ENCODE results near the gene INSYN2B.

The INSYN2B gene

DNA sequence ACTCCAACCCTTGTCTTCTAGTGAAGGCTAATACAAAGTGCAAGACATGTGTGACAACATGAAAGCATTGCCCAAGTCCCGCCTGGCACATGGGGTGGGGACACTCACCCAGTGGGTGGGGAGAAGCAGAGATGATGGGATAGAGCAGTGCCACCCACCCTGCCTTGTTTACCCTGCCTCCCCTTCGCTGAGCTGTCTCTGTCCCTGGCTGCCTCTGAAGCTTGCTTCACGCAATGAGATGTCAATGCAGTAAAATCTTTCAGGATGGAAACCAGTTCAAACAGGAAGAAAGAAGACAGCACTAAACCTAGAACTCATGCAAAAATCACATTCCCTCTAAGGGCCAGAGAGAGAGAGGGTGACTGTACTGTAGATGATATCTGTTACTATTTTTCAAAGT lies 148.0 kb downstream of the INSYN2B start:
- no peak overlapping the region for H3K4me3 ChIP-seq (ENCODE audit: low read depth, low read length)
- no peak for TF ChIP-seq CTCF (IDR thresholded peaks at IDR 0.05; ENCODE audit: insufficient read depth, low read length, missing control alignments)
- POLR2A ChIA-PET = no interaction called here
- no peak for DNase-seq (ENCODE audit: low read depth, low spot score)
- CTCF ChIA-PET = no interaction called here

- no peak for TF ChIP-seq CTCF (IDR thresholded peaks at IDR 0.05; ENCODE audit: insufficient read depth, low read length, missing control alignments)
- ChIA-PET CTCF (no interaction called here), POLR2A (no interaction called here)
- DNase-seq (ENCODE audit: low read depth, low spot score) = no peak
- H3K4me3 ChIP-seq (ENCODE audit: low read depth, low read length) = no peak overlapping the region
Measured at GRCh38 chr5:169831331-169831730, 149.0 kb downstream of the INSYN2B start.

DNA sequence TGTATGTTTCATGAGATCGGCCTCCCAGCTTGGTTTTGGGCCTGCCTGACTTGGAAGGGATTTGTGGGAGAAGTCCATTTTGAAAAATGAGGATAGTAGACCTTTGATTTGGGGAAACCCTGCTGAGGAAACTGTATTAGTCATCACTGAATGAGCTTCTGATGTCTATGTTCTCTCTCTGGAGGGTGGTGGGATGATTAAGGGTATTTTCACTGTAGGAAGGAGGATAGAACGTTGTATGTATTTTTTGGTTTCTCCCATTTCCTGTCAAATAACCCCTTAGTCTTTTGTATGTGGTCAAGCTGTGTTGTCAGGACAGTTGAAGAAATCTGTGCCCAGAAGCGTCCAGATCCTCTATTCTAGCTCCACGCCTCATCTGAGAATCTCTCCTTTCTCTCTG lies 151.9 kb downstream of the INSYN2B start:
- POLR2A ChIA-PET = no interaction called here
- no peak for TF ChIP-seq CTCF (IDR thresholded peaks at IDR 0.05; ENCODE audit: insufficient read depth, low read length, missing control alignments)
- no peak for DNase-seq (ENCODE audit: low read depth, low spot score)
- no peak overlapping the region for H3K4me3 ChIP-seq (ENCODE audit: low read depth, low read length)
- CTCF ChIA-PET = interaction anchor here (1.0 to 1.5 kb wide), 2 partner anchors 9 to 152 kb away, joined by 3 to 4 read pairs; partner anchors contain the start of gene INSYN2B

DNA sequence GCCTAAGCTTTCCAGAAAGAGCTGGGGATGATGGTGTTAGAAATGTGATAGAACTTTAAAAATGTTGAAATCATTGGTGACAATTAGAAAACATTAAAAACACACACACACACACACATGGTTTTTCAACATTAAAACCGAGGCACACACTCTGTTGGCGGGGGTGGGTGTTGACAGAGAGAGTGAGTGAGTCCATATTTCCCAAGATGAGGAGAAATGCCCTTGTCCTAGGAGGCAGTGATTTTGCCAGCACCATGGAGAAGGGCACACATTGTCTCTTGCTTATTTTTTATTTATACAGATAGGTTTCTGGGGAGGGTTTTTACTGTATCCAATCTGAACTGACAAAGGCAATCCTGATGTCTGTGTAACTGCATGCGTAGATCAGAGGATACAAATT lies 152.5 kb downstream of the INSYN2B start:
- POLR2A ChIA-PET = no interaction called here
- DNase-seq (ENCODE audit: low read depth, low spot score) = no peak
- no peak overlapping the region for H3K4me3 ChIP-seq (ENCODE audit: low read depth, low read length)
- TF ChIP-seq CTCF (IDR thresholded peaks at IDR 0.05; ENCODE audit: insufficient read depth, low read length, missing control alignments) = no peak
- CTCF ChIA-PET = interaction anchor here (1.0 to 1.6 kb wide), 2 partner anchors 10 to 153 kb away, joined by 4 read pairs; partner anchors contain the start of gene INSYN2B

DNA sequence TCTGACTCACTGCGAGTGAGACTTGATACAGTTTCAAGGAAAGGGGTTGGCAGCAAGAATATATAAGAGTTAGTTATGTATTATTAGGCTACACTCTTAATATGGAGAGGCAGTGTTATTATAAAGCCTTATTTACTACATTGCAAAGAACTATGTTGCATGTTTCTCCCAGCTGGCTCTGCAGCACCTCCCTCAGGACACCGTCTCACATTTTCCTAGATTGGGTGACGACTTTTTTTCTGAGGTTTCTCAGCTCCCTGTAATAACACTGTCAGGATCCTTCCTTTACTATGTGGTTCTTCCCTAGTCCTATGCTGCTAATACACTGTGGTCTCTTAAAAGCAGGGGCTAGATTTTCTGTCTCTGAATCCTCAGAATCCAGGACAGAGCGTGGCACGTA lies 153.7 kb downstream of the INSYN2B start:
- no peak overlapping the region for H3K4me3 ChIP-seq (ENCODE audit: low read depth, low read length)
- no peak for TF ChIP-seq CTCF (IDR thresholded peaks at IDR 0.05; ENCODE audit: insufficient read depth, low read length, missing control alignments)
- no peak for DNase-seq (ENCODE audit: low read depth, low spot score)
- POLR2A ChIA-PET = no interaction called here
- CTCF ChIA-PET = interaction anchor here (1.5 to 1.6 kb wide), 2 partner anchors 8 to 120 kb away, joined by 3 to 4 read pairs; no protein-coding TSS in a partner anchor

DNA sequence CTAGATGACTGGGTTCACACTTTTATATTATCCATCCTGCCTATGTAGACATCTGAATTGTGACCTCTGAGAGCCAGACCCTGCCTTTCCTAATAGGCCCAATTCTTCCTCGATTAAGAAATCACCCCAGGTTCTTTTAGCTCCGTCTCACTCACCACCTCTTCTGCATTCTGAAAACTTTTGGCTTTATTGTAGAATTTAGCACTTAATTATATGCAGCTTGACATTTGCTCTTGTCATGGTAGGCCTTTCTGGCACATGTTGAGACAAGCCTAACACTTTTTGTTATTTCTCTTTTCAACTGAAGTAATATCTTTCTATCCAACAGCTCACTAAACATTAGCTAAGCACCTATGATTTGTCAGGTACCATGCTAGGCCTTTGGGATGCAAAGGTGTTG lies 163.3 kb downstream of the INSYN2B start:
- no peak overlapping the region for H3K4me3 ChIP-seq (ENCODE audit: low read depth, low read length)
- POLR2A ChIA-PET = no interaction called here
- no peak for DNase-seq (ENCODE audit: low read depth, low spot score)
- TF ChIP-seq CTCF (IDR thresholded peaks at IDR 0.05; ENCODE audit: insufficient read depth, low read length, missing control alignments) = no peak
- CTCF ChIA-PET = no interaction called here
